H1 (cell line): ENCODE measurements around the gene GRID1. TPM values are rescaled to one million over a fixed set of nuclear protein-coding genes. Genes with fewer than 3 reads are reported as not detected.

Experiments used
- CTCF ChIA-PET: fragments of 300-600 bp; sonication (Branson Sonifier 250); formaldehyde crosslinking; loops from one replicate; lab custom pipeline; 2021; ENCODE audit not compliant: partially characterized antibody; lab: Charles Lee
- POLR2A ChIA-PET: fragments of 300-600 bp; sonication (Branson Sonifier 250); formaldehyde crosslinking; loops from one replicate; lab custom pipeline; 2021; ENCODE audit warnings: inconsistent platforms; ENCODE audit not compliant: partially characterized antibody; lab: Charles Lee
- DNase-seq, 2 experiments: peaks; one replicate each; pipeline versions ENCODE4 v3.0.0 to v3.0.0-alpha.2; 2010 to 2022; ENCODE audit warnings: low spot score in 2 of 2, low read depth in 1 of 2, mixed read lengths in 1 of 2
- FAIRE-seq: peaks from 2 replicates; lab custom pipeline; 2011; peaks lifted over from hg19 to GRCh38; lab: Jason Lieb, UNC
- H2AFZ ChIP-seq: 2 replicates; pipeline ENCODE4 v1.8.1; 2012; ENCODE audit warnings: low read length, inconsistent platforms
- H2AK5ac ChIP-seq: 2 replicates; pipeline ENCODE4 v1.6.1; 2013; ENCODE audit warnings: low read depth, low read length
- H2BK120ac ChIP-seq: replicated peaks from 2 replicates; pipeline ENCODE3; 2013; ENCODE audit warnings: low read depth, low read length, inconsistent platforms
- H2BK12ac ChIP-seq: 2 replicates; pipeline ENCODE4 v1.6.1; 2013; ENCODE audit warnings: low read depth, low read length
- H2BK15ac ChIP-seq: 2 replicates; pipeline ENCODE4 v1.6.1; 2013; ENCODE audit warnings: low read length
- H2BK20ac ChIP-seq: 2 replicates; pipeline ENCODE4 v1.6.1; 2013; ENCODE audit warnings: low read length
- H2BK5ac ChIP-seq: 2 replicates; pipeline ENCODE4 v1.6.1; 2013; ENCODE audit warnings: low read depth, low read length
- H3K14ac ChIP-seq: 2 replicates; pipeline ENCODE4 v1.6.1; 2013; ENCODE audit warnings: inconsistent platforms; ENCODE audit not compliant: insufficient read length
- H3K18ac ChIP-seq: 2 replicates; pipeline ENCODE4 v1.6.1; 2013; ENCODE audit warnings: low read length; ENCODE audit errors: extremely low read depth
- H3K23ac ChIP-seq: 2 replicates; pipeline ENCODE4 v1.6.1; 2013; ENCODE audit warnings: inconsistent platforms; ENCODE audit not compliant: insufficient read length
- H3K23me2 ChIP-seq: 2 replicates; pipeline ENCODE4 v1.6.1; 2013; ENCODE audit warnings: low read depth, low read length
- H3K27ac ChIP-seq: 2 replicates; pipeline ENCODE4 v1.6.1; 2011; ENCODE audit warnings: low read depth, low read length, inconsistent platforms
- H3K27me3 ChIP-seq, 4 experiments: replicated peaks in 1 of 4; 1 replicate in 1 of 4; 2 replicates in 3 of 4; pipeline versions ENCODE4 v1.6.1 to v1.8.1; 2011 to 2013; ENCODE audit warnings: low read length in 3 of 4, mild to moderate bottlenecking in 3 of 4, inconsistent platforms in 2 of 4, mixed read lengths in 2 of 4, moderate library complexity in 1 of 4; ENCODE audit not compliant: control insufficient read depth in 3 of 4, insufficient read depth in 3 of 4; ENCODE audit errors: extremely low read depth in 1 of 4
- H3K36me3 ChIP-seq, 4 experiments: 2 replicates each; pipeline versions ENCODE4 v1.6.1 to v1.8.1; 2011 to 2013; ENCODE audit warnings: mild to moderate bottlenecking in 4 of 4, low read length in 3 of 4, moderate library complexity in 2 of 4, control low read depth in 1 of 4, inconsistent platforms in 1 of 4; ENCODE audit not compliant: insufficient read depth in 4 of 4, control insufficient read depth in 2 of 4
- H3K4ac ChIP-seq: replicated peaks from 2 replicates; pipeline ENCODE3; 2013; ENCODE audit warnings: low read length, low read depth, mixed read lengths, inconsistent platforms; ENCODE audit not compliant: insufficient read length
- H3K4me1 ChIP-seq, 4 experiments: replicated peaks in 1 of 4; 1 replicate in 1 of 4; 2 replicates in 3 of 4; pipeline versions ENCODE4 v1.6.1 to v1.8.1; 2011 to 2013; ENCODE audit warnings: low read length in 3 of 4, inconsistent platforms in 2 of 4, mixed read lengths in 1 of 4; ENCODE audit not compliant: insufficient read depth in 4 of 4, control insufficient read depth in 3 of 4
- H3K4me2 ChIP-seq, 2 experiments: 2 replicates each; pipeline versions ENCODE4 v1.6.1 to v1.8.1; 2011 to 2013; ENCODE audit warnings: low read depth in 2 of 2, low read length in 2 of 2, control low read depth in 1 of 2, inconsistent platforms in 1 of 2, mild to moderate bottlenecking in 1 of 2; ENCODE audit not compliant: insufficient read depth in 1 of 2
- H3K4me3 ChIP-seq, 4 experiments: fragments of 200-600, 300-600 bp in 1 of 4; sonication (generic), shearing (Covaris generic), sonication (Bioruptor Twin) in 1 of 4; 2 replicates each; pipeline versions ENCODE4 v1.5.1 to v1.8.1; 2011 to 2016; ENCODE audit warnings: low read length in 4 of 4, low read depth in 3 of 4, control low read depth in 2 of 4, inconsistent platforms in 2 of 4, mild to moderate bottlenecking in 2 of 4, mixed read lengths in 1 of 4, moderate library complexity in 1 of 4; ENCODE audit not compliant: insufficient read depth in 2 of 4; ENCODE audit errors: extremely low read depth in 1 of 4
- H3K56ac ChIP-seq: replicated peaks from 2 replicates; pipeline ENCODE3; 2013; ENCODE audit warnings: low read depth, mild to moderate bottlenecking, mixed read lengths, low read length, inconsistent platforms; ENCODE audit not compliant: insufficient read length
- H3K79me1 ChIP-seq: 2 replicates; pipeline ENCODE4 v1.6.1; 2013; ENCODE audit warnings: low read depth, low read length, control low read depth
- H3K79me2 ChIP-seq, 2 experiments: 2 replicates each; pipeline versions ENCODE4 v1.6.1 to v1.8.1; 2012 to 2013; ENCODE audit warnings: low read length in 2 of 2, mild to moderate bottlenecking in 2 of 2, inconsistent platforms in 1 of 2; ENCODE audit not compliant: insufficient read depth in 2 of 2, control insufficient read depth in 1 of 2
- H3K9ac ChIP-seq, 4 experiments: replicated peaks in 1 of 4; 1 replicate in 1 of 4; 2 replicates in 3 of 4; pipeline versions ENCODE4 v1.6.1 to v1.8.1; 2011 to 2013; ENCODE audit warnings: low read depth in 3 of 4, low read length in 3 of 4, control low read depth in 2 of 4, mild to moderate bottlenecking in 2 of 4, moderate library complexity in 2 of 4, inconsistent platforms in 1 of 4; ENCODE audit errors: extremely low read depth in 1 of 4
- H3K9me3 ChIP-seq, 2 experiments: 2 replicates each; pipeline versions ENCODE4 v1.6.1 to v1.8.1; 2012 to 2013; ENCODE audit warnings: mild to moderate bottlenecking in 2 of 2, moderate library complexity in 2 of 2, control low read depth in 1 of 2, inconsistent platforms in 1 of 2, low read depth in 1 of 2, low read length in 1 of 2, mixed read lengths in 1 of 2; ENCODE audit not compliant: insufficient read depth in 2 of 2
- H4K20me1 ChIP-seq, 2 experiments: replicated peaks in 1 of 2; 2 replicates each; pipeline versions ENCODE3 to v1.8.1; 2011 to 2013; ENCODE audit warnings: inconsistent platforms in 2 of 2, low read length in 2 of 2, mild to moderate bottlenecking in 1 of 2; ENCODE audit not compliant: insufficient read depth in 2 of 2, control insufficient read depth in 1 of 2
- H4K5ac ChIP-seq: 2 replicates; pipeline ENCODE4 v1.6.1; 2013; ENCODE audit warnings: low read length, low read depth, mixed read lengths, inconsistent platforms; ENCODE audit not compliant: insufficient read length
- H4K8ac ChIP-seq: 2 replicates; pipeline ENCODE4 v1.8.0; 2013; ENCODE audit warnings: mild to moderate bottlenecking, moderate library complexity, low read length, inconsistent platforms; ENCODE audit not compliant: insufficient read depth; ENCODE audit errors: extremely low read depth
- H4K91ac ChIP-seq: replicated peaks from 2 replicates; pipeline ENCODE3; 2013; ENCODE audit warnings: low read length, mixed read lengths, inconsistent platforms; ENCODE audit not compliant: insufficient read length
- GTF2F1 ChIP-seq: IDR thresholded peaks from 2 replicates; pipeline ENCODE4 v1.6.1; 2012; ENCODE audit warnings: low read depth, low read length, improper control_type of control experiment, borderline replicate concordance
- NANOG ChIP-seq: IDR thresholded peaks from 2 replicates; pipeline ENCODE4 v1.6.1; 2011; ENCODE audit warnings: low read length, low read depth, mild to moderate bottlenecking, inconsistent platforms; ENCODE audit not compliant: insufficient read depth, poor library complexity, severe bottlenecking
- TAF1 ChIP-seq: IDR thresholded peaks from 2 replicates; pipeline ENCODE4 v1.6.1; 2011; ENCODE audit warnings: mild to moderate bottlenecking, low read depth, low read length
- WGBS, 2 experiments: shearing (Covaris generic) in 1 of 2; methylation state at CpG; one replicate each; pipeline versions ENCODE4 v1.1.6 to v1.1.7; 2013 to 2015; ENCODE audit warnings: low lambda C conversion rate in 2 of 2, mixed read lengths in 2 of 2, inconsistent platforms in 1 of 2, low coverage in 1 of 2, missing lambda C conversion rate in 1 of 2; ENCODE audit not compliant: insufficient replicate concordance in 2 of 2, insufficient coverage in 1 of 2, insufficient read length in 1 of 2; ENCODE audit errors: extremely low coverage in 1 of 2, missing lambda C conversion rate in 1 of 2; 5-methylcytosine and 5-hydroxymethylcytosine counted together
- polyA plus RNA-seq, 7 experiments: library from polyadenylated mRNA; depleted of rRNA in 3 of 7; stranded (reverse) in 5 of 7; unstranded in 2 of 7; fragments of >200 nt in 5 of 7; fragments of 200-250 nt in 2 of 7; gene quantifications; 1 replicate in 5 of 7; 2 replicates in 1 of 7; 4 replicates in 1 of 7; pipeline versions ENCODE4 v1.2.1 to v1.2.3, GENCODE V29; 2011 to 2013; ENCODE audit warnings: missing spikeins in 2 of 7, mixed read lengths in 2 of 7
- total RNA-seq: library from RNA; stranded (reverse); fragmentation: NEBNext Ultra II Directional; extraction: Animal tissue kit (Norgen Biotek cat#: 25700); gene quantifications from 2 replicates; pipeline ENCODE4 v1.2.1, GENCODE V29; 2021

GRID1 gene
- total and polyA plus RNA-seq, 2 of the 8 experiments (the other 6 are each of a cell fraction or from before 2014, with no cell fraction given) = 0.22 to 0.30 TPM

DNA sequence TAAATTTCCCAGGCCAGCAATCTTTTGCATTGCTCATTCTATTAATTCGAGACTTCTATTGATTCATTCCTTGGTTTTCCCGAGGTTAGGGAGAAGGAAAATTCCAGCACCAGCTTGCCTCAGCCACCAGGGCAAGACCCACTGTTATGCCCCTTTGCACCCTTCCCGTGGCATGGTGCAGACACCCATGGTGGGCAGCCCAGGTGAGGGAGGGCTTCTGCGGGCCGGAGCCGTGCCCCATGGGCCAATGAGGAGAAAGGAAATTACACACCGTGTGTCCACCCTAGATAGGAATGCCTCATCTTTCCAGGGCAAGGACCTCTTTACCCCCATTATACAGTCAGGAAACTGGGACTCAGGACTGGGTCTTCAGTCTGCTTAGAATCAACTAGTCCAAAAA, 4.5 kb upstream of the GRID1 start:
- no peak overlapping the region for H2BK120ac ChIP-seq
- no peak overlapping the region for H4K5ac ChIP-seq
- H3K79me1 ChIP-seq = no peaks in the 10 kb centered on the region
- no peaks in the 10 kb centered on the region for H3K79me2 ChIP-seq
- no peak overlapping the region for H2BK20ac ChIP-seq
- H2BK12ac ChIP-seq = no peak overlapping the region
- no peak overlapping the region for H3K18ac ChIP-seq
- POLR2A ChIA-PET = no interaction called here
- peaks cover 40 to 70% (median 46%) of the 10 kb centered on the region in 4 experiments for H3K27me3 ChIP-seq
- H3K14ac ChIP-seq = no peak overlapping the region
- no peak overlapping the region for H4K91ac ChIP-seq
- no peak overlapping the region for H3K9ac ChIP-seq
- no peaks in the 10 kb centered on the region for H3K9me3 ChIP-seq
- no peak overlapping the region for H3K27ac ChIP-seq
- H4K8ac ChIP-seq = no peak overlapping the region
- peaks cover 0 to 4% (median 3%) of the 10 kb centered on the region in 4 experiments; a peak in 3 of 7 replicates for H3K4me1 ChIP-seq
- no peak for TF ChIP-seq TAF1
- TF ChIP-seq GTF2F1 = no peak
- no peak for TF ChIP-seq NANOG
- no peak overlapping the region for H3K4ac ChIP-seq
- H3K56ac ChIP-seq = no peak overlapping the region
- H3K4me2 ChIP-seq = no peak overlapping the region
- DNase-seq (no peak), FAIRE-seq (no peak)
- no peak overlapping the region for H2BK15ac ChIP-seq
- 83% methylated on average over 7 of the region's 7 CpGs; no CpG with 5 or more reads in 1 of the 2 experiments for WGBS, 2 experiments
- H2BK5ac ChIP-seq = no peak overlapping the region
- no peak overlapping the region for H2AK5ac ChIP-seq
- H3K4me3 ChIP-seq = no peak overlapping the region
- H3K36me3 ChIP-seq = no peaks in the 10 kb centered on the region
- no peak overlapping the region for H2AFZ ChIP-seq
- CTCF ChIA-PET = interaction anchor here (0.7 to 25.6 kb wide), 5 partner anchors 18 to 216 kb away, joined by 3 to 498 read pairs (median 3); no protein-coding TSS in a partner anchor
- H4K20me1 ChIP-seq = peaks cover 5 to 6% of the 10 kb centered on the region in 2 experiments
- H3K23ac ChIP-seq = no peak overlapping the region
- peaks cover 10% of the 10 kb centered on the region; the same call in 1 of the 2 replicates for H3K23me2 ChIP-seq
